Measurements from ENCODE around the gene PRR16.
"Not testable (repeated sequence)": the region's sequence is repeated elsewhere in the genome, so short reads cannot be mapped to it uniquely, and the experiment has no call there.

Gene PRR16

DNA sequence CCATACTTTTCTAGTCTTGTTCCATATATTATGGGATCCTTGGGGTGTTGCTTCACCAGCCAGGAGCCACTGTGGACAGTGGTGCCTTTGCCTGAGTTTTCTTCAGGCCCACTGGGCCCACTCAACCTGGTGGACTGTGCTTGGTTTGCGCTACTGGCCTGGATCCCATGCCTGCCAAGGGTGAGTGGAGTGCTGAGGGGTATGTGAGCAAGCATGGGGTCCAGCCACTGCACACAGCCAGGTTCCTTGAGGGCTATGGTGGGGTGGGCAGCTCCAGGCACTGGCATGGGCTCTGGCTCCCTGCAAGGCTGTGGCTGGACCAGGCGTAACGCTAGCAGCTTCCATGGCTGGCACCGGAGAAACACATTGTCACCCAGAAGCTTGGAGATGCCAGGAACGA lies 13.2 kb upstream of the PRR16 start:
- TF ChIP-seq, protein P1, sequence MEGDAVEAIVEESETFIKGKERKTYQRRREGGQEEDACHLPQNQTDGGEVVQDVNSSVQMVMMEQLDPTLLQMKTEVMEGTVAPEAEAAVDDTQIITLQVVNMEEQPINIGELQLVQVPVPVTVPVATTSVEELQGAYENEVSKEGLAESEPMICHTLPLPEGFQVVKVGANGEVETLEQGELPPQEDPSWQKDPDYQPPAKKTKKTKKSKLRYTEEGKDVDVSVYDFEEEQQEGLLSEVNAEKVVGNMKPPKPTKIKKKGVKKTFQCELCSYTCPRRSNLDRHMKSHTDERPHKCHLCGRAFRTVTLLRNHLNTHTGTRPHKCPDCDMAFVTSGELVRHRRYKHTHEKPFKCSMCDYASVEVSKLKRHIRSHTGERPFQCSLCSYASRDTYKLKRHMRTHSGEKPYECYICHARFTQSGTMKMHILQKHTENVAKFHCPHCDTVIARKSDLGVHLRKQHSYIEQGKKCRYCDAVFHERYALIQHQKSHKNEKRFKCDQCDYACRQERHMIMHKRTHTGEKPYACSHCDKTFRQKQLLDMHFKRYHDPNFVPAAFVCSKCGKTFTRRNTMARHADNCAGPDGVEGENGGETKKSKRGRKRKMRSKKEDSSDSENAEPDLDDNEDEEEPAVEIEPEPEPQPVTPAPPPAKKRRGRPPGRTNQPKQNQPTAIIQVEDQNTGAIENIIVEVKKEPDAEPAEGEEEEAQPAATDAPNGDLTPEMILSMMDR (IDR thresholded peaks at IDR 0.05; ENCODE audit: insufficient read depth, low read depth, low read length, missing control alignments): no peak
- no peak overlapping the region for H3K4me3 ChIP-seq (ENCODE audit: low read depth, low read length)
- DNase-seq (ENCODE audit: low read depth): no peak

DNA sequence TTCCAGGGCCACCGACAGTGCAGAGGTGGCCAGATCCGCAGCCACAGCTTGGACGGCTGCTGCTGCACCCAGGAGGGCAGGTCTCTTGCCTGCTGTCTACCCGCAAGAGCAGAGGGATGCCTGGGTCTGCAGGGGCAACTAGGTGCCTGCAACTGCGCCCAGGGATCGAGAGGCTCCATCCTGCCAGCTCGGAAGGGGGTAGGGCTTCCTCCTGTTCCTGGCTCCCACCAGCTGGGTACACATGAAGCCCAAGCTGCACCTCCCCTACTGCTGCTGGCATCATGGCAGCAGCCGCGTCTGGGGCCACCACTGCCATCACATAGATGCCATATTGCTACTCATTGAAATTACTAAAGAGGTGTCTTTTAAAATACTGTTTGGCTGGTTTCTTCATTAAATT lies 12.7 kb upstream of the PRR16 start:
- TF ChIP-seq, protein P1 (IDR thresholded peaks at IDR 0.05; ENCODE audit: insufficient read depth, low read depth, low read length, missing control alignments): no peak
- H3K4me3 ChIP-seq (ENCODE audit: low read depth, low read length): no peak overlapping the region
- no peak for DNase-seq (ENCODE audit: low read depth)

- TF ChIP-seq, protein P1 (IDR thresholded peaks at IDR 0.05; ENCODE audit: insufficient read depth, low read depth, low read length, missing control alignments): no peak
- H3K4me3 ChIP-seq (ENCODE audit: low read depth, low read length): no peak overlapping the region
- DNase-seq (ENCODE audit: low read depth): no peak
Measured at GRCh38 chr5:120452471-120452870, 11.6 kb upstream of the PRR16 start.

GRCh38 chr5:120454094-120454798 lies 9.9 kb upstream of the PRR16 start:
- no peak overlapping the region for H3K4me3 ChIP-seq (ENCODE audit: low read depth, low read length)
- no peak for DNase-seq (ENCODE audit: low read depth)
- TF ChIP-seq, protein P1 (IDR thresholded peaks at IDR 0.05; ENCODE audit: insufficient read depth, low read depth, low read length, missing control alignments): no peak

GRCh38 chr5:120456006-120456405 lies 8.1 kb upstream of the PRR16 start:
- no peak for DNase-seq (ENCODE audit: low read depth)
- H3K4me3 ChIP-seq (ENCODE audit: low read depth, low read length): no peak overlapping the region
- TF ChIP-seq, protein P1 (IDR thresholded peaks at IDR 0.05; ENCODE audit: insufficient read depth, low read depth, low read length, missing control alignments): no peak

GRCh38 chr5:120457839-120458507 lies 6.1 kb upstream of the PRR16 start:
- DNase-seq (ENCODE audit: low read depth): peak; percentile 90
- TF ChIP-seq, protein P1 (IDR thresholded peaks at IDR 0.05; ENCODE audit: insufficient read depth, low read depth, low read length, missing control alignments): peak; percentile 65
- peak overlapping the region; percentile 49 for H3K4me3 ChIP-seq (ENCODE audit: low read depth, low read length)

DNA sequence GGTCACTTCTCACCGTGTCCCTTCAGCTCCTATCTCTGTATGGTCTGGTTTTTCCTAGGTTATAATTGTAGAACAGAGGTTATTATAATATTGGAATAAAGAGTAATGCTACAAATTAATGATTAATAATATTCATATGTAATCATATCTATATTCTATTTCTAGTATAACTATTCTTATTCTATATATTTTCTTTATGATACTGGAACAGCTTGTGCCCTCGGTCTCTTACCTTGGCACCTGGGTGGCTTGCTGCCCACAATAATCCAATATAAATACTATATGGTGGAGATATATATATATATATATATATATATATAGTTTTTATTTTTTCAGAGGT lies 5.6 kb upstream of the PRR16 start:
- DNase-seq (ENCODE audit: low read depth): not testable (repeated sequence)
- peak overlapping the region; percentile 49 for H3K4me3 ChIP-seq (ENCODE audit: low read depth, low read length)

All from GM12865 (cell line).